Measurements from ENCODE around the gene CA11. TPM values are rescaled to one million over a fixed set of nuclear protein-coding genes. Genes with fewer than 3 reads are reported as not detected.

Gene CA11
- total and polyA plus RNA-seq, 2 experiments from 2014 or later: 8.8 to 29.7 TPM

GRCh38 chr19:48608798-48609263, 37.2 kb downstream of the CA11 start:
- H3K9me2 ChIP-seq (ENCODE audit: insufficient read depth): no peaks in the 10 kb centered on the region
- Mint-ChIP-seq H3K9me3 (no peaks in the 10 kb centered on the region; the same call in 2 of the 3 replicates), H3K4me3 (peak overlapping the region; percentile 23; the same call in 1 of the 3 replicates), H3K36me3 (ENCODE audit: low read depth) (peaks cover 8% of the 10 kb centered on the region), H3K27me3 (ENCODE audit: insufficient read depth, low read depth, poor library complexity) (peaks cover 17% of the 10 kb centered on the region), H3K27ac (peak overlapping the region; percentile 84; the same call in 1 of the 2 replicates), H3K4me1 (peaks cover 7% of the 10 kb centered on the region)
- no peak overlapping the region for H3K27ac ChIP-seq (ENCODE audit: low read depth)
- TF ChIP-seq CTCF (conservative IDR thresholded peaks at IDR 0.05; ENCODE audit: low read depth in 2 of 2): peak; percentile 64 to 89
- no peak for TF ChIP-seq JUNB (IDR thresholded peaks at IDR 0.05; ENCODE audit: unreplicated experiment)
- TF ChIP-seq EZH2 (IDR thresholded peaks at IDR 0.05; ENCODE audit: low read depth, unreplicated experiment): no peak
- no peak for TF ChIP-seq STAT1 (IDR thresholded peaks at IDR 0.05; ENCODE audit: unreplicated experiment)
- TF ChIP-seq POLR2AphosphoS5 (IDR thresholded peaks at IDR 0.05; ENCODE audit: low read depth): no peak
- no peak for TF ChIP-seq ZNF331 (CRISPR knock-in tag; IDR thresholded peaks at IDR 0.05; ENCODE audit: low read depth)
- TF ChIP-seq ZNF114 (CRISPR knock-in tag; IDR thresholded peaks at IDR 0.05): no peak
- no peak for TF ChIP-seq EZH2phosphoT487 (IDR thresholded peaks at IDR 0.05; ENCODE audit: unreplicated experiment)
- no peak overlapping the region for H3K4me2 ChIP-seq
- H3K27me3 ChIP-seq (ENCODE audit: insufficient read depth): no peaks in the 10 kb centered on the region
- H3K79me2 ChIP-seq (replicated peaks; ENCODE audit: insufficient read depth): no peaks in the 10 kb centered on the region
- DNase-seq (ENCODE audit: low spot score) (peak; percentile 82), ATAC-seq (peak; percentile 79)
- no peaks in the 10 kb centered on the region for H3K36me3 ChIP-seq (ENCODE audit: insufficient read depth)
- no peak overlapping the region for H3K4me3 ChIP-seq
- peaks cover 4% of the 10 kb centered on the region; the same call in 1 of the 2 replicates for H3K4me1 ChIP-seq (ENCODE audit: insufficient read depth)
- H4K20me1 ChIP-seq (replicated peaks; ENCODE audit: insufficient read depth): no peaks in the 10 kb centered on the region
- H2AFZ ChIP-seq: 0 out of 2 replicates have a peak overlapping the region, but pooled peaks have one; percentile 76
- peaks cover 5% of the 10 kb centered on the region; the same call in 1 of the 2 replicates for H3F3A ChIP-seq (replicated peaks; ENCODE audit: low read depth)

GRCh38 chr19:48607359-48607755, 38.6 kb downstream of the CA11 start:
- Histone ChIP-seq H3K4me2 (no peak overlapping the region), H3K9me2 (ENCODE audit: insufficient read depth) (no peaks in the 10 kb centered on the region), H3K4me3 (no peak overlapping the region), H3K4me1 (ENCODE audit: insufficient read depth) (no peaks in the 10 kb centered on the region), H3K36me3 (ENCODE audit: insufficient read depth) (no peaks in the 10 kb centered on the region), H4K20me1 (replicated peaks; ENCODE audit: insufficient read depth) (no peaks in the 10 kb centered on the region), H3K27ac (ENCODE audit: low read depth) (no peak overlapping the region), H3F3A (replicated peaks; ENCODE audit: low read depth) (no peaks in the 10 kb centered on the region), H3K27me3 (ENCODE audit: insufficient read depth) (no peaks in the 10 kb centered on the region), H3K79me2 (replicated peaks; ENCODE audit: insufficient read depth) (no peaks in the 10 kb centered on the region), H2AFZ (no peak overlapping the region)
- ATAC-seq: no peak
- Mint-ChIP-seq H3K4me1 (peaks cover 6% of the 10 kb centered on the region; the same call in 2 of the 3 replicates), H3K4me3 (no peak overlapping the region), H3K9me3 (no peaks in the 10 kb centered on the region; the same call in 2 of the 3 replicates), H3K27me3 (ENCODE audit: insufficient read depth, low read depth, poor library complexity) (peaks cover 15% of the 10 kb centered on the region), H3K27ac (no peak overlapping the region), H3K36me3 (ENCODE audit: low read depth) (peaks cover 5% of the 10 kb centered on the region)
- no peak for DNase-seq (ENCODE audit: low spot score)
- no peak for TF ChIP-seq EZH2phosphoT487 (IDR thresholded peaks at IDR 0.05; ENCODE audit: unreplicated experiment)
- no peak for TF ChIP-seq ZNF462 (CRISPR knock-in tag; IDR thresholded peaks at IDR 0.05)
- no peak for TF ChIP-seq STAT1 (IDR thresholded peaks at IDR 0.05; ENCODE audit: unreplicated experiment)
- no peak for TF ChIP-seq EZH2 (IDR thresholded peaks at IDR 0.05; ENCODE audit: low read depth, unreplicated experiment)
- no peak for TF ChIP-seq ZNF114 (CRISPR knock-in tag; IDR thresholded peaks at IDR 0.05)
- TF ChIP-seq ETS1 (IDR thresholded peaks at IDR 0.05): no peak
- TF ChIP-seq JUNB (IDR thresholded peaks at IDR 0.05; ENCODE audit: unreplicated experiment): no peak
- TF ChIP-seq NANOG (IDR thresholded peaks at IDR 0.05; ENCODE audit: borderline replicate concordance): no peak
- TF ChIP-seq POLR2AphosphoS5 (IDR thresholded peaks at IDR 0.05; ENCODE audit: low read depth): no peak

Measured in GM23338 (cell line).